Coronary artery (tissue), 2 donors: ENCODE results near the gene KNTC1.
"Not testable (repeated sequence)": the region's sequence is repeated elsewhere in the genome, so short reads cannot be mapped to it uniquely, and the experiment has no call there.

ENCODE experiments used
- DNase-seq: peaks from one replicate; pipeline ENCODE4 v3.0.0-alpha.2; 2017; ENCODE audit warnings: low spot score
- H3K27ac ChIP-seq, 2 donors: fragments of 200-600 bp; sonication (generic); one replicate each; pipeline ENCODE4 v1.5.1; 2016 to 2019
- H3K4me3 ChIP-seq: fragments of 200-600 bp; sonication (generic); 2 replicates; pipeline ENCODE4 v1.5.1; 2016; ENCODE audit warnings: mild to moderate bottlenecking, moderate library complexity
- CTCF ChIP-seq: fragments of 200-600 bp; sonication (generic); IDR thresholded peaks from one replicate; pipeline ENCODE4 v1.5.1; 2019; ENCODE audit warnings: antibody characterized with exemption

The KNTC1 gene

DNA sequence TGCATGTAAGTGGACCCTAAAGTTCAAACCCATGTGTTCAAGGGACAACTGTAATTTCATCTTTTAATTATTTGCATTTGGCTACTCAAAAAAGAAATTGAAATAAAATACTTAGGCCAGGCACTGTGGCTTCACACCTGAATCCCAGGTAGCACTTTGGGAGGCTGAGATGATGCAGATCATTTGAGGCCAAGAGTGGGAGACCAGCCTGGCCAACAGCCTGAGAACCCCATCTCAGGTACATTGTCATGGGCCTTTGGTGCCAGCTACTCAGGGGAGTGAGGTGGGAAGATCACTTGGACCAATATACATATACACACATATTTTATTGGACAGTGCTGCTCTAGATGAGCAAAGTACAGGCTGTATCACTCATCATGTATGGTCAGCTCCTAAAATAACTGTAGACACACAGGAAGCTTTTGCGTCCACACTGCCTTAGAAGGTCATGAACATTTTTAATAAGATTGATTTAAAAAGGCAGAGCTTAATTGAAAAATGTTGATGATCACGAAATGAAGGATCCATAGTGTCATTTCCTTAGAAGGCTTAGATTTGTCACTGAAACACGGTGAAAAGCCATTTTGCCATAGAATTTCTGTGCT lies 23.8 kb upstream of the KNTC1 start:
- no peak for TF ChIP-seq CTCF

DNA sequence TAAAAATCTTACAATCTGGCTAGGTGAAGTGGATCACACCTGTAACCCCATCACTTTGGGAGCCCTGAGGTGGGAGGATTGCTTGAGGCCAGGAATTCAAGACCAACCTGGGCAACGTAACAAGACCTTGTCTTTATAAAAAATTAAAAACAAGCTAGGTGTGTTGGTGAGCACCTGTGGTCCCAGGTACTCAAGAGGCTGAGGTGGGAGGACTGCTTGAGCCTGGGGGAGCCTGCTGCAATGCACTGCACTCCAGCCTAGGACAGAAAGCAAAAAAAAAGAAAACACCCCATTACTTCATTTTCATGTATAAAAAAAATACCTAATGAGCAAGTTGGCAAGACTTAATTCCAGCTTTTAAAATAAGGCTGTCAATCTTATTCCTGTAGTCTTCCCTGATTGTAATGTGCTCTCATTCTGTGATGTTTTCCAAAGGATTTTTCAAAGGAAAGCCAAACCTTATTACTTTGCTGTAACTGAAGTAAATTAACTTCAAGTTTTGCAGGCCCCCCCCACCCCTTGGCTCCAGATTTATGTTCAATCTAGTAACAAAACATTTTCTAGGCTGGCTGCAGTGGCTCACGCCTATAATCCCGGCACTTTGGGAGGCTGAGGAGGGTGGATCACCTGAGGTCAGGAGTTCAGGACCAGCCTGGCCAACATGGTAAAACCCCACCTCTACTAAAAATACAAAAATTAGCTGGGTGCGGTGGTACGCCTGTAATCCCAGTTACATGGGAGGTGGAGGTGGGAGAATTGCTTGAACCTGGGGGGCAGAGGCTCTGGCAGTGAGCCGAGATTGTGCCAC lies 23.1 kb upstream of the KNTC1 start:
- no peak for TF ChIP-seq CTCF
- DNase-seq = no peak
- Histone ChIP-seq H3K27ac (no peak overlapping the region), H3K4me3 (no peak overlapping the region)

More for the DNA sequence above, 23.8 kb upstream of the KNTC1 start:
- DNase-seq = no peak
- Histone ChIP-seq H3K27ac (no peak overlapping the region), H3K4me3 (no peak overlapping the region)

GRCh38 chr12:122505419-122506051 lies 21.5 kb upstream of the KNTC1 start:
- H3K4me3 ChIP-seq = no peak overlapping the region
- no peak overlapping the region for H3K27ac ChIP-seq
- no peak for TF ChIP-seq CTCF
- no peak for DNase-seq

GRCh38 chr12:122506393-122506938 lies 20.6 kb upstream of the KNTC1 start:
- no peak for DNase-seq
- H3K4me3 ChIP-seq = no peak overlapping the region
- no peak for TF ChIP-seq CTCF
- no peak overlapping the region for H3K27ac ChIP-seq

GRCh38 chr12:122508163-122508562 lies 18.9 kb upstream of the KNTC1 start:
- TF ChIP-seq CTCF = no peak
- H3K4me3 ChIP-seq = no peak overlapping the region
- H3K27ac ChIP-seq = no peak overlapping the region
- DNase-seq = no peak

- not testable (repeated sequence) for H3K27ac ChIP-seq, DNase-seq, H3K4me3 ChIP-seq
Observed at GRCh38 chr12:122513028-122513427, 14.0 kb upstream of the KNTC1 start.

DNA sequence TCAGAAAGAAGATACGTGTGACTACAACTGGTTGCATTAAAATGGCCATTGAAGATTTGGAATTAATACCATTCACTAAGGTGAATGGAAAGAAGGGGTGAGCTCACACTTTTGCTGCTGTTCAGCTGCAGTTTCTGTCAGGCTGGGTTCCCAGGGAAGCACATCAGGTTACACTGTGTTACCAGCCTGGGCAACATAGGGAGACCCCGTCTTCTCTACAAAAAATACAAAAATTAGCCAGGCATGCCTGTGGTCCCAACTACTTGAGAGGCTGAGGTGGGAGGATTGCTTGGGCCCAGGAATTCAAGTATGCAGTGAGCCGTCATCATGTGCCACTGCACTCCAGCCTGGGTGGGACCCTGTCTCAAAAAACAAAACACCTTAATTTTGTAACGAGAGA lies 13.4 kb upstream of the KNTC1 start:
- TF ChIP-seq CTCF = no peak
- H3K4me3 ChIP-seq = no peak overlapping the region
- no peak for DNase-seq
- H3K27ac ChIP-seq = no peak overlapping the region
